Naive thymus-derived CD4-positive, alpha-beta T cell (primary cell): ENCODE measurements around the gene LRRC56. TPM values are rescaled to one million over a fixed set of nuclear protein-coding genes. Genes with fewer than 3 reads are reported as not detected.

Experiments used
- ATAC-seq: fragments of 150-1000 bp; cut with Tn5 transposase; 2 replicates; pipeline ENCODE4 v1.10.0; 2021; ENCODE audit warnings: mild to moderate bottlenecking, moderate library complexity
- CTCF ChIA-PET: fragments of 350-600 bp; sonication (Branson Sonifier 250); formaldehyde crosslinking; loops from one replicate; lab custom pipeline; 2021; ENCODE audit warnings: antibody characterized with exemption; lab: Charles Lee
- POLR2A ChIA-PET: fragments of 350-600 bp; sonication (Branson Sonifier 250); formaldehyde crosslinking; loops from one replicate; lab custom pipeline; 2021; ENCODE audit warnings: antibody characterized with exemption, inconsistent platforms; lab: Charles Lee
- DNase-seq, 9 donors: peaks; one replicate each; pipeline versions ENCODE4 v3.0.0 to v3.0.0-alpha.2; 2020 to 2022; ENCODE audit warnings: mixed read lengths in 1 of 9
- H3K27ac ChIP-seq: one replicate; pipeline ENCODE4 v1.7.0; 2013; ENCODE audit warnings: mild to moderate bottlenecking, low read depth, low read length, moderate library complexity
- H3K27me3 ChIP-seq, 2 donors: one replicate each; pipeline ENCODE4 v1.7.0; 2013; ENCODE audit warnings: low read length in 2 of 2, mild to moderate bottlenecking in 2 of 2, moderate library complexity in 2 of 2; ENCODE audit not compliant: control insufficient read depth in 2 of 2, insufficient read depth in 2 of 2
- H3K36me3 ChIP-seq, 3 experiments: 1 replicate in 2 of 3; 2 replicates in 1 of 3; pipeline ENCODE4 v1.7.0; 2013; ENCODE audit warnings: low read length in 3 of 3, mild to moderate bottlenecking in 3 of 3, moderate library complexity in 1 of 3; ENCODE audit not compliant: insufficient read depth in 3 of 3, control insufficient read depth in 2 of 3
- H3K4me1 ChIP-seq, 2 donors: one replicate each; pipeline ENCODE4 v1.7.0; 2013; ENCODE audit warnings: low read length in 2 of 2, mild to moderate bottlenecking in 2 of 2, moderate library complexity in 1 of 2; ENCODE audit not compliant: control insufficient read depth in 2 of 2, insufficient read depth in 2 of 2
- H3K4me3 ChIP-seq: 2 replicates; pipeline ENCODE4 v1.7.0; 2013; ENCODE audit warnings: mild to moderate bottlenecking, low read length
- H3K9me3 ChIP-seq, 3 experiments: 1 replicate in 2 of 3; 2 replicates in 1 of 3; pipeline ENCODE4 v1.7.0; 2013; ENCODE audit warnings: low read length in 3 of 3; ENCODE audit not compliant: control insufficient read depth in 2 of 3
- H3K27ac Mint-ChIP-seq, 9 donors: one replicate each; pipeline ENCODE4 v1.8.0; 2020 to 2022; ENCODE audit warnings: mixed read lengths in 9 of 9, mild to moderate bottlenecking in 8 of 9, moderate library complexity in 5 of 9, inconsistent platforms in 2 of 9
- H3K27me3 Mint-ChIP-seq, 5 donors: one replicate each; pipeline ENCODE4 v1.8.0; 2021 to 2022; ENCODE audit warnings: mixed read lengths in 5 of 5, mild to moderate bottlenecking in 1 of 5
- H3K36me3 Mint-ChIP-seq, 5 donors: one replicate each; pipeline ENCODE4 v1.8.0; 2020 to 2022; ENCODE audit warnings: mixed read lengths in 5 of 5, mild to moderate bottlenecking in 3 of 5, inconsistent platforms in 1 of 5
- H3K4me1 Mint-ChIP-seq, 7 donors: one replicate each; pipeline ENCODE4 v1.8.0; 2020 to 2022; ENCODE audit warnings: mixed read lengths in 7 of 7, mild to moderate bottlenecking in 3 of 7, inconsistent platforms in 1 of 7
- H3K4me3 Mint-ChIP-seq, 10 donors: one replicate each; pipeline ENCODE4 v1.8.0; 2020 to 2022; ENCODE audit warnings: mild to moderate bottlenecking in 10 of 10, mixed read lengths in 10 of 10, moderate library complexity in 6 of 10, inconsistent platforms in 2 of 10
- H3K9me3 Mint-ChIP-seq, 11 donors: one replicate each; pipeline ENCODE4 v1.8.0; 2020 to 2022; ENCODE audit warnings: mixed read lengths in 11 of 11, mild to moderate bottlenecking in 4 of 11, inconsistent platforms in 1 of 11, moderate library complexity in 1 of 11
- intact Hi-C, 2 donors: fragments of 100-400 bp; cut with micrococcal nuclease; formaldehyde crosslinking; loops; one replicate each; pipeline ENCODE4 v1.15.1; 2023
- polyA plus RNA-seq, 2 donors: library from polyadenylated mRNA; unstranded; fragments of 300-500 nt; fragmentation: Illumina TruSeq; gene quantifications; one replicate each; pipeline ENCODE4 v1.2.3, GENCODE V29; 2021
- total RNA-seq, 6 experiments: library from RNA in 5 of 6; stranded (reverse) in 5 of 6; gene quantifications; 1 replicate in 5 of 6; 2 replicates in 1 of 6; pipeline ENCODE4 v1.2.3 and lab custom pipeline; 2021 to 2026

The LRRC56 gene
- total and polyA plus RNA-seq, 7 experiments from 2014 or later: 0.35 to 5.1 (median 3.1) TPM

GRCh38 chr11:539971-540481, 2.7 kb downstream of the LRRC56 start:
- CTCF ChIA-PET: no interaction called here

GRCh38 chr11:540583-541432, 3.5 kb downstream of the LRRC56 start:
- Mint-ChIP-seq H3K4me1 (peaks cover 5 to 16% (median 9%) of the 10 kb centered on the region in 7 donors), H3K4me3 (peak overlapping the region in 1 of 10 donors; percentile 51), H3K27me3 (no peaks in the 10 kb centered on the region), H3K36me3 (peaks cover 0 to 2% (median 0%) of the 10 kb centered on the region in 5 donors), H3K9me3 (no peaks in the 10 kb centered on the region), H3K27ac (no peak overlapping the region)
- intact Hi-C loops: no loop called here
- Histone ChIP-seq H3K27ac (no peak overlapping the region), H3K9me3 (no peaks in the 10 kb centered on the region), H3K4me3 (no peak overlapping the region), H3K36me3 (no peaks in the 10 kb centered on the region), H3K27me3 (no peaks in the 10 kb centered on the region), H3K4me1 (peaks cover 15% of the 10 kb centered on the region in 2 donors)
- no peak for DNase-seq
- ChIA-PET POLR2A (no interaction called here), CTCF (no interaction called here)
- no peak for ATAC-seq

More at GRCh38 chr11:539971-540481, 2.7 kb downstream of the LRRC56 start:
- intact Hi-C loops: loop anchor here in 1 of 2 donors (5.0 kb wide), 2 partner anchors 157 to 182 kb away; partner anchors contain the start of genes DEAF1 and TMEM80
- Mint-ChIP-seq H3K27me3 (no peaks in the 10 kb centered on the region), H3K27ac (no peak overlapping the region), H3K4me3 (no peak overlapping the region), H3K36me3 (peaks cover 0 to 2% (median 0%) of the 10 kb centered on the region in 5 donors), H3K9me3 (no peaks in the 10 kb centered on the region), H3K4me1 (peaks cover 5 to 16% (median 9%) of the 10 kb centered on the region in 7 donors)
- no peak for DNase-seq
- Histone ChIP-seq H3K4me3 (no peak overlapping the region), H3K27ac (no peak overlapping the region), H3K4me1 (peaks cover 15% of the 10 kb centered on the region in 2 donors), H3K9me3 (no peaks in the 10 kb centered on the region), H3K27me3 (no peaks in the 10 kb centered on the region), H3K36me3 (no peaks in the 10 kb centered on the region)
- no peak for ATAC-seq
- POLR2A ChIA-PET: no interaction called here

- Histone ChIP-seq H3K36me3 (no peaks in the 10 kb centered on the region), H3K4me3 (no peak overlapping the region), H3K9me3 (no peaks in the 10 kb centered on the region), H3K4me1 (peaks cover 14 to 15% of the 10 kb centered on the region in 2 donors), H3K27ac (no peak overlapping the region), H3K27me3 (no peaks in the 10 kb centered on the region)
- intact Hi-C loops: no loop called here
- peaks cover under 1 to 11% (median 4%) of the 10 kb centered on the region in 7 donors for H3K4me1 Mint-ChIP-seq
- ATAC-seq (no peak), DNase-seq (no peak)
- no peak overlapping the region for H3K27ac Mint-ChIP-seq
- H3K9me3 Mint-ChIP-seq: no peaks in the 10 kb centered on the region
- ChIA-PET POLR2A (no interaction called here), CTCF (no interaction called here)
- peaks cover 0 to 2% (median 0%) of the 10 kb centered on the region in 5 donors for H3K36me3 Mint-ChIP-seq
- no peak overlapping the region for H3K4me3 Mint-ChIP-seq
- H3K27me3 Mint-ChIP-seq: no peaks in the 10 kb centered on the region
Observed at GRCh38 chr11:541433-541885, 4.1 kb downstream of the LRRC56 start.

GRCh38 chr11:544817-545166, 7.5 kb downstream of the LRRC56 start:
- Histone ChIP-seq H3K27ac (no peak overlapping the region), H3K9me3 (no peaks in the 10 kb centered on the region), H3K4me3 (no peak overlapping the region), H3K36me3 (no peaks in the 10 kb centered on the region), H3K4me1 (no peaks in the 10 kb centered on the region), H3K27me3 (no peaks in the 10 kb centered on the region)
- intact Hi-C loops: no loop called here
- Mint-ChIP-seq H3K4me3 (no peak overlapping the region), H3K27me3 (no peaks in the 10 kb centered on the region), H3K36me3 (peaks cover 0 to 2% (median 0%) of the 10 kb centered on the region in 5 donors), H3K27ac (no peak overlapping the region), H3K9me3 (no peaks in the 10 kb centered on the region), H3K4me1 (peaks cover 0 to 4% (median 0%) of the 10 kb centered on the region in 7 donors)
- ATAC-seq (no peak), DNase-seq (no peak)
- ChIA-PET CTCF (interaction anchor here (0.6 kb wide), 1 partner anchor 257 kb away, joined by 3 read pairs; no protein-coding TSS in a partner anchor), POLR2A (interaction anchor here (0.8 to 1.5 kb wide), 2 partner anchors 11 to 151 kb away, joined by 3 to 4 read pairs; partner anchors contain the start of gene TMEM80)

- no peaks in the 10 kb centered on the region for H3K36me3 ChIP-seq
- intact Hi-C loops: no loop called here
- H3K4me3 ChIP-seq: no peak overlapping the region
- no peaks in the 10 kb centered on the region for H3K4me1 ChIP-seq
- no peaks in the 10 kb centered on the region for H3K27me3 Mint-ChIP-seq
- peaks cover 0 to 2% (median 0%) of the 10 kb centered on the region in 5 donors for H3K36me3 Mint-ChIP-seq
- no peak overlapping the region for H3K27ac Mint-ChIP-seq
- DNase-seq (no peak), ATAC-seq (no peak)
- ChIA-PET CTCF (interaction anchor here (0.6 kb wide), 1 partner anchor 257 kb away, joined by 3 read pairs; no protein-coding TSS in a partner anchor), POLR2A (interaction anchor here (0.8 to 1.5 kb wide), 3 partner anchors 9 to 151 kb away, joined by 3 to 4 read pairs (median 3); partner anchors contain the start of gene TMEM80)
- H3K9me3 ChIP-seq: no peaks in the 10 kb centered on the region
- H3K9me3 Mint-ChIP-seq: no peaks in the 10 kb centered on the region
- H3K27me3 ChIP-seq: no peaks in the 10 kb centered on the region
- H3K4me1 Mint-ChIP-seq: peaks cover 0 to 4% (median 0%) of the 10 kb centered on the region in 7 donors
- H3K4me3 Mint-ChIP-seq: no peak overlapping the region
- H3K27ac ChIP-seq: no peak overlapping the region
Observed at GRCh38 chr11:545171-545570, 7.8 kb downstream of the LRRC56 start.

- no peak overlapping the region for H3K4me3 Mint-ChIP-seq
- CTCF ChIA-PET: no interaction called here
- DNase-seq: no peak
- POLR2A ChIA-PET: interaction anchor here (1.4 kb wide), 1 partner anchor 13 kb away, joined by 3 read pairs; no protein-coding TSS in a partner anchor
- Histone ChIP-seq H3K27ac (no peak overlapping the region), H3K4me1 (peaks cover 0 to 6% of the 10 kb centered on the region in 2 donors), H3K27me3 (no peaks in the 10 kb centered on the region), H3K4me3 (no peak overlapping the region), H3K36me3 (no peaks in the 10 kb centered on the region), H3K9me3 (no peaks in the 10 kb centered on the region)
- peaks cover 0 to 7% (median 0%) of the 10 kb centered on the region in 7 donors for H3K4me1 Mint-ChIP-seq
- H3K27ac Mint-ChIP-seq: no peak overlapping the region
- intact Hi-C loops: no loop called here
- H3K9me3 Mint-ChIP-seq: no peaks in the 10 kb centered on the region
- ATAC-seq: no peak
- H3K36me3 Mint-ChIP-seq: no peaks in the 10 kb centered on the region
- H3K27me3 Mint-ChIP-seq: no peaks in the 10 kb centered on the region
Observed at GRCh38 chr11:548700-549603, 11.6 kb downstream of the LRRC56 start.
